ENCODE data around the gene ZNF761. TPM values are rescaled to one million over a fixed set of nuclear protein-coding genes. Genes with fewer than 3 reads are reported as not detected.

Gene ZNF761
- total RNA-seq = 8.8 and 10.4 TPM in 2 replicates

GRCh38 chr19:53431399-53432087 is at the start of gene ZNF761:
Gene ZNF761 (plus strand): TSS chr19:53431984. CDS start chr19:53447269, 15,285 bp downstream.

GRCh38 chr19:53394974-53395839 is 36.6 kb upstream of the ZNF761 start, which contains the start of gene ZNF765:
Gene ZNF765 (plus strand): TSS chr19:53395149. CDS start chr19:53398016, 2,867 bp downstream.

GRCh38 chr19:53467485-53468262 is 35.9 kb downstream of the ZNF761 start, which contains the start of gene ZNF813:
Gene ZNF813 (plus strand): TSS chr19:53467733. CDS start chr19:53483823, 16,090 bp downstream.

Small RNA genes within 50 kb of the gene (small RNA-seq; reads per million reads assigned to genes)
- gene RPL39P36 = not detected

Other genes with a start within 250 kb of the ZNF761 start
- 3.3 and 4.1 TPM in 2 replicates for gene ZNF665, start 238.6 kb upstream of the ZNF761 start, total RNA-seq
- 20.6 and 30.4 TPM in 2 replicates for gene ZNF677, start 177.1 kb upstream of the ZNF761 start, total RNA-seq
- not detected in 2 replicates for gene VN1R2, start 173.7 kb upstream of the ZNF761 start, total RNA-seq
- gene VN1R4, start 164.3 kb upstream of the ZNF761 start, total RNA-seq = not detected in 2 replicates
- gene ZNF845, start 98.2 kb upstream of the ZNF761 start, total RNA-seq = 6.9 and 9.4 TPM in 2 replicates
- 6.5 and 6.7 TPM in 2 replicates for gene ZNF525, start 66.3 kb upstream of the ZNF761 start, total RNA-seq
- gene ZNF765, start 36.8 kb upstream of the ZNF761 start, total RNA-seq = 10.1 and 16.5 TPM in 2 replicates
- gene ZNF813, start 35.7 kb downstream of the ZNF761 start, total RNA-seq = 2.6 and 3.8 TPM in 2 replicates
- 8.2 and 8.5 TPM in 2 replicates for gene ZNF331, start 106.2 kb downstream of the ZNF761 start, total RNA-seq
- not detected in 2 replicates for gene DPRX, start 200.0 kb downstream of the ZNF761 start, total RNA-seq